Left lung (tissue), 10 donors: ENCODE results near the gene PPM1H. TPM values are rescaled to one million over a fixed set of nuclear protein-coding genes. Genes with fewer than 3 reads are reported as not detected.

Source experiments
- ATAC-seq: fragments of 200-7000 bp; cut with Tn5 transposase; one replicate; pipeline ENCODE4 v1.9.1; 2020; ENCODE audit warnings: moderate library complexity
- DNase-seq, 4 donors: peaks; one replicate each; pipeline ENCODE4 v3.0.0-alpha.2; 2013 to 2020
- H3K27ac ChIP-seq, 2 donors: fragments of 200-600 bp; sonication (generic) in 1 of 2; one replicate each; pipeline versions ENCODE4 v1.5.0 to v1.8.0; 2020 to 2021
- H3K27me3 ChIP-seq, 2 donors: fragments of 200-600 bp; sonication (generic) in 1 of 2; one replicate each; pipeline versions ENCODE4 v1.5.0 to v1.8.0; 2020 to 2021
- H3K36me3 ChIP-seq, 2 donors: fragments of 200-600 bp; sonication (generic) in 1 of 2; one replicate each; pipeline versions ENCODE4 v1.5.0 to v1.8.0; 2020 to 2021
- H3K4me1 ChIP-seq, 2 donors: fragments of 200-600 bp; one replicate each; pipeline ENCODE4 v1.8.0; 2021
- H3K4me3 ChIP-seq, 2 donors: fragments of 200-600 bp; sonication (generic) in 1 of 2; one replicate each; pipeline versions ENCODE4 v1.5.0 to v1.8.0; 2020 to 2021; ENCODE audit warnings: mild to moderate bottlenecking in 1 of 2
- H3K9me3 ChIP-seq, 2 donors: fragments of 200-600 bp; sonication (generic) in 1 of 2; one replicate each; pipeline versions ENCODE4 v1.5.0 to v1.8.0; 2020 to 2021
- intact Hi-C, 2 donors: fragments of 100-400 bp; cut with DNase I; formaldehyde crosslinking; loops; one replicate each; pipeline versions ENCODE4 v1.11.2 to v1.14.2; 2022
- polyA plus RNA-seq, 6 donors: library from polyadenylated mRNA; unstranded; fragments of 120-200 nt; gene quantifications; one replicate each; pipeline ENCODE4 v1.2.1, GENCODE V29; 2013; ENCODE audit not compliant: insufficient read length in 6 of 6
- total RNA-seq, 2 donors: library from RNA; stranded (reverse); fragmentation: NEBNext Ultra II Directional; extraction: Animal tissue kit (Norgen Biotek cat#: 25700); gene quantifications; one replicate each; pipeline ENCODE4 v1.2.1, GENCODE V29; 2021
- TF ChIP-seq, protein P1 (sequence below), 2 donors: fragments of 200-600 bp; sonication (generic) in 1 of 2; IDR thresholded peaks; one replicate each; pipeline versions ENCODE4 v1.5.0 to v1.8.0; 2021; ENCODE audit warnings: antibody characterized with exemption in 2 of 2
- donor health status: DM: no; HTN: yes; CAD: no.
- donor health status: DM: no; HTN: no; CAD: no.

Gene PPM1H
- total and polyA plus RNA-seq, 8 donors, result 5.9 to 12.7 (median 10.6) TPM

DNA sequence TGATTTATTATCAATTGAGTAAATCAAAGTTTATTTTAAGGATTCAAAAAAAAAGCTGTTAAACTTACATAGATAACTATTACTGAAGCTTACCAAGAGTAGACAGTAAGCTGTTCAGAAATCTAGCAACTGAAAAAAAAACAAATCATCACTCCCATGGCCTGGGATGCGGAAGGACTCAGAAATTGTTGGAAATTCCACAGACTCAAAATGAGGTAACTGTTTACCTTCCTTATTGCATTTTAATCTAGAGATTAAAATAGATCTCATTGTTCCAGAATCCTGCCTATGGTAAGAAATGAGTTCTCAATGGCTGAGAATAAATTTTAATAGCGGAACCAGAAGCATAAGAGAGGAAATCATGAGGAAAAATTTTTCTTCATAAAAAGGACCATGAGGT is 87.2 kb downstream of the PPM1H start:
- intact Hi-C loops, result no loop called here
- TF ChIP-seq, protein P1, sequence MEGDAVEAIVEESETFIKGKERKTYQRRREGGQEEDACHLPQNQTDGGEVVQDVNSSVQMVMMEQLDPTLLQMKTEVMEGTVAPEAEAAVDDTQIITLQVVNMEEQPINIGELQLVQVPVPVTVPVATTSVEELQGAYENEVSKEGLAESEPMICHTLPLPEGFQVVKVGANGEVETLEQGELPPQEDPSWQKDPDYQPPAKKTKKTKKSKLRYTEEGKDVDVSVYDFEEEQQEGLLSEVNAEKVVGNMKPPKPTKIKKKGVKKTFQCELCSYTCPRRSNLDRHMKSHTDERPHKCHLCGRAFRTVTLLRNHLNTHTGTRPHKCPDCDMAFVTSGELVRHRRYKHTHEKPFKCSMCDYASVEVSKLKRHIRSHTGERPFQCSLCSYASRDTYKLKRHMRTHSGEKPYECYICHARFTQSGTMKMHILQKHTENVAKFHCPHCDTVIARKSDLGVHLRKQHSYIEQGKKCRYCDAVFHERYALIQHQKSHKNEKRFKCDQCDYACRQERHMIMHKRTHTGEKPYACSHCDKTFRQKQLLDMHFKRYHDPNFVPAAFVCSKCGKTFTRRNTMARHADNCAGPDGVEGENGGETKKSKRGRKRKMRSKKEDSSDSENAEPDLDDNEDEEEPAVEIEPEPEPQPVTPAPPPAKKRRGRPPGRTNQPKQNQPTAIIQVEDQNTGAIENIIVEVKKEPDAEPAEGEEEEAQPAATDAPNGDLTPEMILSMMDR (IDR thresholded peaks at IDR 0.05), result no peak
- DNase-seq, result no peak

DNA sequence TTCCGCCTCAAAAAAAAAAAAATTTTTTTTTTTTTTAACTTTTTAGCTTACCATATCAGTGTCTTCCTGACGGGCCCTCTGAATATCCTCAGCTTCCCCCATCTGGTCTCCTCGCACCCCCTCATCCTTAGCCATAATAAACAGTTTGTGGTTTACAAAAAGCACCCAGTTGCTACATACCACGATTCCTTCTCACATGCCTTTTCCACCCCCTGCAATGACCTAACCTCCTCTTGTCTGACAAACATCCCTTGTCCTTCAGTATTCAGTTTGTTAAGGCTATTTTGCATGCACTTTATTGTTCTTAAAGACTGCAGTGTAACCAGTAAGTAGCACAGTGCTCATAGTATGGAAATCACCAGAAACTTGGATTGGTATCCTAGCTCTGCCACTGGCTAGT is 88.5 kb downstream of the PPM1H start:
- Histone ChIP-seq H3K4me3 (no peak overlapping the region), H3K36me3 (no peaks in the 10 kb centered on the region), H3K9me3 (no peaks in the 10 kb centered on the region), H3K27me3 (no peaks in the 10 kb centered on the region), H3K4me1 (peaks cover 0 to 9% of the 10 kb centered on the region in 2 donors), H3K27ac (no peak overlapping the region)
- DNase-seq (no peak), ATAC-seq (no peak)
- TF ChIP-seq, protein P1 (IDR thresholded peaks at IDR 0.05), result no peak
- intact Hi-C loops, result no loop called here

More for the DNA sequence above, 87.2 kb downstream of the PPM1H start:
- Histone ChIP-seq H3K27ac (no peak overlapping the region), H3K9me3 (no peaks in the 10 kb centered on the region), H3K36me3 (no peaks in the 10 kb centered on the region), H3K4me3 (no peak overlapping the region), H3K27me3 (no peaks in the 10 kb centered on the region), H3K4me1 (peaks cover 0 to 5% of the 10 kb centered on the region in 2 donors)
- ATAC-seq, result no peak

GRCh38 chr12:62844915-62845314 is 90.0 kb downstream of the PPM1H start:
- H3K4me1 ChIP-seq, result peaks cover 0 to 9% of the 10 kb centered on the region in 2 donors
- no peak overlapping the region for H3K4me3 ChIP-seq
- no peaks in the 10 kb centered on the region for H3K9me3 ChIP-seq
- DNase-seq, result no peak
- no peaks in the 10 kb centered on the region for H3K27me3 ChIP-seq
- H3K36me3 ChIP-seq, result no peaks in the 10 kb centered on the region
- TF ChIP-seq, protein P1 (IDR thresholded peaks at IDR 0.05), result no peak
- intact Hi-C loops, result no loop called here
- no peak overlapping the region for H3K27ac ChIP-seq
- ATAC-seq, result no peak

GRCh38 chr12:62843716-62844115 is 91.2 kb downstream of the PPM1H start:
- H3K27me3 ChIP-seq, result no peaks in the 10 kb centered on the region
- TF ChIP-seq, protein P1 (IDR thresholded peaks at IDR 0.05), result no peak
- intact Hi-C loops, result no loop called here
- H3K36me3 ChIP-seq, result no peaks in the 10 kb centered on the region
- ATAC-seq, result no peak
- no peak for DNase-seq
- H3K27ac ChIP-seq, result no peak overlapping the region
- H3K4me3 ChIP-seq, result no peak overlapping the region
- peaks cover 0 to 9% of the 10 kb centered on the region in 2 donors for H3K4me1 ChIP-seq
- no peaks in the 10 kb centered on the region for H3K9me3 ChIP-seq

- H3K4me1 ChIP-seq, result peaks cover 0 to 9% of the 10 kb centered on the region in 2 donors
- H3K27ac ChIP-seq, result peak overlapping the region in 1 of 2 donors; percentile 1
- no peaks in the 10 kb centered on the region for H3K9me3 ChIP-seq
- intact Hi-C loops, result no loop called here
- peak in 1 of 4 donors; percentile 21 for DNase-seq
- H3K27me3 ChIP-seq, result no peaks in the 10 kb centered on the region
- ATAC-seq, result peak; percentile 44
- no peaks in the 10 kb centered on the region for H3K36me3 ChIP-seq
- no peak overlapping the region for H3K4me3 ChIP-seq
- TF ChIP-seq, protein P1 (IDR thresholded peaks at IDR 0.05), result no peak
Measured at GRCh38 chr12:62841846-62842245, 93.1 kb downstream of the PPM1H start.
